ENCODE results near the gene FAM117B.
A peak's percentile ranks its signal among the peaks of the same experiment; 100 is the strongest.
"Not testable (repeated sequence)": the region's sequence is repeated elsewhere in the genome, so short reads cannot be mapped to it uniquely, and the experiment has no call there.

Gene FAM117B

DNA sequence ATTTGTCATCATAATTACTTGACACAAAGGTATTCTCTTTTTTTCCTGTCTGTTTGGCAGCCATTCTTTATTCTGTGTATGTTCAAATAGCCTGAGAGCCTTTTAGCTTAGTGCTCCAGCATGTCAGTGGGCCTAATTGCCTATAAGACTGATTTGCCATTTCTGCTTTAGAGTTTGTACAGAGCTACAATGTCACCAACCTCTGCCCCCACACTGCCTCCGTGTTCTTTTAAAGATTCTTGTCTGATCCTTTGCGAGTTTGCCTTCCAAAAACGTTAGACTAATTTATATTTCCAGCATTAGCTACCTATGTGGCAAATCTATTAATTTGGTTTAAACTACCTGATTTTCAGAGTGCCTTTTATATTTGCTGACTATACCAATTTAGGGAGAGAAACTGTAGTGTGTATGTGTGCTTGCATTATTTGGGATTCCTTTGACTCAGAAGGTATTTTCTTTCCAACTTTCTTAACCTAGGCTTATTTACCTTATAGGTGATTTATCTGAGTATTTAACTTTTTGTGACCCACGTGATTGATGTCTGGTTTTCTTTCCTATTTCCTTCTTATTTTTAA, 70.8 kb downstream of the FAM117B start:
- no peak for DNase-seq

DNA sequence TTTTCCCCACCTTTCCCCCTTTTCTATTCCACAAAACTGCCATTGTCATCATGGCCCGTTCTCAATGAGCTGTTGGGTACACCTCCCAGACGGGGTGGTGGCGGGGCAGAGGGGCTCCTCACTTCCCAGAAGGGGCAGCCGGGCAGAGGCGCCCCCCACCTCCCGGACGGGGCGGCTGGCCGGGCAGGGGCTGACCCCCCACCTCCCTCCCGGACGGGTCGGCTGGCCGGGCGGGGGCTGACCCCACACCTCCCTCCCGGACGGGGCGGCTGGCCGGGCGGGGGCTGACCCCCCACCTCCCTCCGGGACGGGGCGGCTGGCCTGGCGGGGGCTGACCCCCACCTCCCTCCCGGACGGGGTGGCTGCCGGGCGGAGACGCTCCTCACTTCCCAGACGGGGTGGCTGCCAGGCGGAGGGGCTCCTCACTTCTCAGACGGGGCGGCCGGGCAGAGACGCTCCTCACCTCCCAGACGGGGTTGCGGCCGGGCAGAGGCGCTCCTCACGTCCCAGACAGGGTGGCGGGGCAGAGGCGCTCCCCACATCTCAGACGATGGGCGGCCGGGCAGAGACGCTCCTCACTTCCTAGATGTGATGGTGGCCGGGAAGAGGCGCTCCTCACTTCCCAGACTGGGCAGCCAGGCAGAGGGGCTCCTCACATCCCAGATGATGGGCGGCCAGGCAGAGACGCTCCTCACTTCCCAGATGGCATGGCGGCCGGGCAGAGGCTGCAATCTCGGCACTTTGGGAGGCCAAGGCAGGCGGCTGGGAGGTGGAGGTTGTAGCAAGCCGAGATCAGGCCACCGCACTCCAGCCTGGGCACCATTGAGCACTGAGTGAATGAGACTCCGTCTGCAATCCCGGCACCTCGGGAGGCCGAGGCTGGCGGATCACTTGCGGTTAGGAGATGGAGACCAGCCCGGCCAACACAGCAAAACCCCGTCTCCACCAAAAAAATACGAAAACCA, 80.5 kb downstream of the FAM117B start:
- DNase-seq = not testable (repeated sequence)

GRCh38 chr2:202716114-202716718, 81.4 kb downstream of the FAM117B start:
- no peak for DNase-seq

DNA sequence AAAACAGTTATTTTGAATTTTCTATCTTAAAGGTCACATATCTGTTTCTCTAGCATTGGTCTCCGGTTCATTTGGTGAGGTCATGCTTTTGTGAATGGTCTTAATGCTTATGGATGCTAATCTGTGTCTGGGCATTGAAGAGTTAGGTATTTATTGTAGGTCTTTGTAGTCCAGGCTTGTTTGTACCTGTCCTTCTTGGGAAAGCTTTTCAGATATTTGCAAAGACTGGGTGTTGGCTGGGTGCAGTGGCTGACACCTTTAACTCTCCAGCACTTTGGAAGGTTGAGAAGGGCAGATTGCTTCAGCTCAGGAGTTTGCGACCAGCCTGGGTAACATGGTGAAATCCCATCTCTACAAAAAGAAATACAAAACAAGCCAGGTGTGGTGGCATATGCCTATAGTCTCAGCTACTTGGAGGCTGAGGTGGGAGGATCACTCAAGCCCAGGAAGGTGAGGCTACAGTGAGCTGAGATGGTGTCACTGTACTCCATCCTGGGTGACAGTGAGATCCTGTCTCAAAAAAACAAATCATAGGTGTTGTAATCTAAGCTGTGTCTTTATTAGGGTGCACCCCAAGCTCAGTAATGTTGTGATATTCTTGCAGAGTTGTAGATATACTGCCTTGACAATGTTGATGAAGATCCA, 82.3 kb downstream of the FAM117B start:
- no peak for DNase-seq

DNA sequence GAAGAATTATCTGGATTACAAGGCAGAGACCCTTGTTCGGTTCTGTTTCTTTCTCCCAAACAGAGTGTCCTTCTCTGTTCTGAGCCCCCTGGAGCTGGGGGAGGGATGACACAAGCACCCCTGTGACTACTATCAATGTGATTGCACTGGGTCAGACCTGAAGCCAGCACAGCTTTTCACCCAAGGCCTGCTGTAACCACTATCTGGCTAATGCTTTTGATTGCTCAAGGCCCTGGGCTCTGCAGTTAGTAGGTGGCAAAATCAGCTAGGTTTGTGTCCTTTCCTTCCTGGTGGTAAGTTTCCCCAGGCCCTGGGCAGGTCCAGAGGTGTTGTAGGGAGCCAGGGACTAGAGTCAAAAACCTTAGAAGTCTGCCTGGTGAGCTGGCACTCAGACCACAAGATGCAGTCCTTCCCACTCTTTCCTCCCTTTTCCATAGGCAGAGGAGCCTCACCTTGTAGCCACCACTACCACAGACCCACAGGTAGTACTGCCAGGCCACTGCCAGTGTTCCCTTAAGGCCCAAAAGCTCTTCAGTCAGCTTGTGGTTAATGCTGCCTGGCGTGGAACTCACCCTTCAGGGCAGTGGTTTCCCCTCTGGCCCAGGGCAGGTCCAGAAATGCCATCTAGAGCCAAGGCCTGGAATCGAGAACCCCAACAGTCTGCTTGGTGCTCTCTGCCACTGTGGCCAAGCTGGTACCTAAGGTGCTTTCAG, 83.0 kb downstream of the FAM117B start:
- DNase-seq = no peak

- DNase-seq = no peak
Observed at GRCh38 chr2:202718614-202719013, 83.8 kb downstream of the FAM117B start.

DNA sequence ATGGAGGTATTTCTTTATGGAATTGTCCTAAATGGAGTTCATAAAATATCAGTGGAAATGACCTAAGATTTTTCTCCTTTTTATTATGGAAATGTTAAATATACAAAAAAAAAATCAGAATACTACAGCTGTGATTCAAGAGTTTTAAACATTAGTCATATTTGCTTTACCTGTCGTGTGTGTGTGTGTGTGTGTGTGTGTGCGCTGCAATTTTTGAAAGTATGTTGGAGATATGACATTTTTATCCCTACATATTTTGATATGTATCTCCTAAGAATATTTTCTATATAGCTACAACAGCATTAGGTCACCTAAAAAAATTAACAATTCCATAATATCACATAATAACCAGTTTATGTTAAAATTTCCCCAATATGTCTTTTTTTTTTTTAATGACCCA, 85.5 kb downstream of the FAM117B start:
- DNase-seq = no peak

GRCh38 chr2:202721621-202722020, 86.9 kb downstream of the FAM117B start:
- DNase-seq = no peak

- no peak for DNase-seq
Observed at GRCh38 chr2:202723746-202724145, 89.0 kb downstream of the FAM117B start.

DNA sequence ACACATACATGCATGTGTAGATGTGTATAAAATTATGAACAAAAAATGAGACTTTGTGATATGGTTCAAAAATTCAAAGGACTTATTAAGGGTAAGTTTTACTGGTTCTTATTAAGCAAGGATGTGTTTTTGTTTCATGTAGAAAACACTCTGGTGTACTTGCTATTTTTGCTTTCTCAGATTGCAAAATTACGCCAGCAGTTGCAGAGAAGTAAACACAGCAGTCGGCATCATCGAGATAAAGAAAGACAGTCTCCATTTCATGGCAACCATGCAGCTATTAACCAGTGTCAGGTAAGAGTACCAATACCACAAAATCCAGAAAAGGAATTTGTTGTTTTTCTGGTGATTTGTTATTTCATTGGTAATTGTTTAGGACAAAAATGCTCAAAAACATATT, 91.3 kb downstream of the FAM117B start:
- DNase-seq = no peak

GRCh38 chr2:202736826-202737225, 102.1 kb downstream of the FAM117B start:
- DNase-seq = no peak

DNA sequence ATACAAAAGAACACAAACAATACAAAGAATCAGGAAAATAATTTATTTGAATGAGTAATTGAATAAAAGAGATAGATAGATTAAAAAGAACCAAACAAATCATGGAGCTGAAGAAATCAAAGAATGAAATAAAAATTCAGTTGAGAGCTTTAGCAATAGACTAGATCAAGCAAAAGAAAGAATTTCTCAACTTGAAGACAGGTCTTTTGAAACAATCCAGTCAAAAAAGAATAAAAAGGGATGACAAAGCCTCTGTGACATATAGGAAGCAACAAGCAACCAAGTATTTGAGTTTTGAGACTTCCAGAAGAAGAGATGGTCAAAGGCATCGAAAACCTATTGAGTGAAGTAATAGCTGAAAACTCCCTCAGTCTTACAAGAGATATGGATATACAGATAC, 108.8 kb downstream of the FAM117B start:
- no peak for DNase-seq

DNA sequence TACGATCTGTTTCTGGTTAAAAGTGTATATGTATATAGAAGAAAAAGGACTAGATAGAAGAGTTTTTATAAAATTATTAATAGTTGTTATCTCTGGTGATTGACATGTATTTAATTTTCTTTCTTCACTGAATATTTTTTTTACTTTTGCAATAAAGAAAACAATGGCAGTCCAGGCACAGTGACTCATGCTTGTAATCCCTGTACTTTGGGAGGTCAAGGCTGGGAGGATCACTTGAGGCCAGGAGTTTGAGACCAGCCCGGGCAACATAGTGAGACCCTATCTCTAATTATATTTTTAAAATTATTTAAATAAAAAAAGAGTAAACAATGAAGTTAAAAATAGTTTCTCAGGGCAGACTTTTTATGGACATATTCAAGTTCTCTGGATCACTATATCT, 114.7 kb downstream of the FAM117B start:
- no peak for DNase-seq

DNA sequence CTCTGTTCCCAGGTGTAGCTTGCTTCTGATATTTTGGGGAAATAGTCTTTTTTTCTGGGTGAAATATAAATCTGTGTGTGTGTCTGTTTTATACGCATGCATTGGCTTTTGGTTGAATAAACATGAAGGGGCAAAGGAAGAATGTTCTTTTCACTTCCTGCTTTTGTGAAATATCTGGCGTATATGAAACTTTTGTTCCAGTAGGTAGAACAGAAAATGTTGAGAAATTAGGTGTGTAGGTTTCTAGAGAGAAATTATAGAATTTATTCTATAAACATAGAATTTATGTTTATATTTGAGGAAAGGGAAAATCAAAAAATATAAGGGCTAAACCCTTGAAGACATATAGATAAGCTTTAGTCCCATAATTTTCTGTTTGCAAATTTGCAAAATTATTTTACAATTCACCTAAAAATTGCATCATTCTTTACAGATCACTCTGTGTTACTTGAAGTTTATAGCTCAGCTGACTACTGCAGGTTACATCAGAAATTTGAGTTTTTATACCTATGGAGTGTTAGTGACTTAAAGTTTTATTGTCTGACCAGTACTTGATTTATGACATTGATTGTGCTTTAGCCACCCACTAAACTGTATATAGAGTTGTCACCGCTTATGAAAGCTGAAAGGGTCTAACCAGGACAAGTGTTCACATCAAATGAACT, 116.1 kb downstream of the FAM117B start:
- DNase-seq = no peak

GRCh38 chr2:202752071-202752470, 117.3 kb downstream of the FAM117B start:
- no peak for DNase-seq

- DNase-seq = no peak
Observed at GRCh38 chr2:202754936-202755335, 120.2 kb downstream of the FAM117B start.

DNA sequence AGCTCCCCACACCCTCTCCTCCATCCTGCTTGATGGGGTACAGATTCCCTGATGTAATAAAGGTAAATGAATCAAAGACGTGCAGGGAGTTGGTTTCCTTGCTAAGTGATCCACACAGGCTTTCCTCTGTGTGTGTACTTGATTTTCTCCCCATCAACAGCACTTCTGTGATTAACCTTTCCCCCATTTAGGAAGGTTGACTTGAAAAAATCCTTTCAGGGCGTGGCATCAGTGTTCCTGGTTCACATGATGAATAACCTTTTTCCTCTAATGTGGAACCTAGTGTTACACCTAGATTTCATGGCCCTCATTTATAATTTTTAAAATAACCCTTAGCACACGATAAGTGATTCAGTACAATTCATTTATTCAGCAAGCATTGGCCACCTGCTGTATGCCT, 121.8 kb downstream of the FAM117B start:
- DNase-seq = no peak

- DNase-seq = no peak
Observed at GRCh38 chr2:202757339-202757738, 122.6 kb downstream of the FAM117B start.

DNA sequence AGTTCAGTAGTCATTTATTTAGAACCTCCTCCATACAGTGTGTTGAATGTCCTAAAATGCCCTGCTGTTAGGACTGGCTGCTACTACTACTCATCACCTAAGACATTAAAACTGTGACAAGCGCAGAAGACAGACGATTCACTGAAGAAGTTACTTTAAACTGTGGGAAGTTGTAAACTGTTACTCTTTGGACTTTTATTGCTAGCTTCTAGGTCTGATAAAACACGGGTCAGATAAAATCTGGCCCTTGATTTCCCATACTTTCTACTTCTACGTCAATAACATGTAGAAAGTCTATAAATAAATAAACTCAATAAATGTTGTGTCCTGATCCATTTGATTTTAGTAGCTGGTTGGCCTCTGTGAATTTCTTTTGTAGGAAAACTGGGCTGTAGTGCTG, 123.4 kb downstream of the FAM117B start:
- DNase-seq = no peak

DNA sequence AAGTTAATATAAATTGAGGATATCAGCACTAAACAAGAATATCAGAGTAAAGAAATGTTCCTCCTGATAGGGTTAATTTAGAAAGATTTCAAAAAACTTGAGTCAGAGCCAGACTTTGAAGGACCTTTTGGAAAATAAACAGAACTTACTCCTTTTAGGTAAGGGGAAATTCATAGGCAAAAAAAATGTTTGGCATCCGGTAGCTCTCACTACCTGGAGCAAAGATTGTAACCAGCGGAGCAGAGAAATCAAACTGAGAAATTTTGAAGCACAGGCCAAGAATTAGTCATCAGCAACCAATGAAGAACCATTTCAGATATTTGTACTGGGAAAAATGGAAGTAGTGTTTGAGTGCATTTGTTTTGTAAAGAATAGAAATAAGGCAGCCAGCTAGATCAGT, 123.8 kb downstream of the FAM117B start:
- DNase-seq = no peak

DNA sequence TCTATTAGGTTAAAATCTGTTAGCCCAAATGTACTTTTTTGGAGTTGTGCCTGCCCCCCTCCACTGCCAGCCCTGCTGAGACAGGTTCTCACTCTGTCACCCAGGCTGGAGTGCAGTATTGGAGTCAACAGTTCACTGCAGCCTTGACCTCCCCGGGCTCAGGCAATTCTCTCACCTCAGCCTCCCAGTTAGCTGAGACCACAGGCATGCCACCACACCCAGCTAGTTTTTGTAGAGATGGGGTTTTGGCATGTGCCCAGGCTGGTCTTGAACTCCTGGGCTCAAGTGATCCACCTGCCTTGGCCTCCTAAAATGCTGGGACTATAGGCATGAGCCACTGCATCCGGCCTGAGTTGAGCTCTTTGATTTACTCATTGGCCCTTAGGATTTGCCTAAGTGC, 126.1 kb downstream of the FAM117B start:
- no peak for DNase-seq

GRCh38 chr2:202762556-202762955, 127.8 kb downstream of the FAM117B start:
- peak; percentile 43 for DNase-seq
